ENCODE measurements around the gene CDC7. TPM values are rescaled to one million over a fixed set of nuclear protein-coding genes. Genes with fewer than 3 reads are reported as not detected.

Gene CDC7
- total RNA-seq, 1 experiment from 2014 or later = 24.5 TPM

DNA sequence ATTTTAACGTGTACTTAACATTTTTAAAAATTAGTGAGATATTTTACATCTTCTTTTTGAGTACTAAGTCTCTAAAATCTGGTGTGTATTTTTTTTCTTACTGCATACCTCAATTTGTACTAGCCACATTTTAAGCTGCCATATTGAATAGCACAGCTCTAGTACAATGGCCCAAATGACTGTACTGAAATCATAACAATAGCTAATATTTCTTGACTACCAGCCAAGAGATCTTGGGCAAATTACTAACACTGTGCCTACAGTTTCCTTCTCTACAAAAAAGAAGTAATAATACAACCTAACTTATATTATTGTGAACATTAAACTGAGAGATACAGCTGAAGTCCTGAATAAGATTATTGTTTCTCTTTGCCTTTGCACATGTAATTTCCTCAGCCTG lies 57.2 kb downstream of the CDC7 start:
- H3K36me3 ChIP-seq (ENCODE audit: control insufficient read depth in 1 of 2, insufficient read depth in 2 of 2, low read length in 2 of 2) = no peaks in the 10 kb centered on the region
- no peak for ATAC-seq
- H3K4me1 ChIP-seq (ENCODE audit: control insufficient read depth in 1 of 2, insufficient read depth in 2 of 2, low read length in 2 of 2) = peaks cover 0 to 19% of the 10 kb centered on the region in 2 experiments; a peak in 1 of 4 replicates
- no peaks in the 10 kb centered on the region for H3K9me3 ChIP-seq (ENCODE audit: control insufficient read depth in 1 of 2, insufficient read depth in 1 of 2, low read depth in 1 of 2, low read length in 2 of 2)
- BruUV-seq (replicated peaks) = no TSS peak
- H2AFZ ChIP-seq (ENCODE audit: low read depth, low read length, poor library complexity, severe bottlenecking) = no peak overlapping the region
- no peak for DNase-seq (ENCODE audit: low read depth, low spot score)
- H3K9me2 ChIP-seq (ENCODE audit: insufficient read depth) = no peaks in the 10 kb centered on the region
- CTCF ChIA-PET = no interaction called here
- intact Hi-C loops (cut with micrococcal nuclease) = no loop called here
- TF ChIP-seq, protein P1, sequence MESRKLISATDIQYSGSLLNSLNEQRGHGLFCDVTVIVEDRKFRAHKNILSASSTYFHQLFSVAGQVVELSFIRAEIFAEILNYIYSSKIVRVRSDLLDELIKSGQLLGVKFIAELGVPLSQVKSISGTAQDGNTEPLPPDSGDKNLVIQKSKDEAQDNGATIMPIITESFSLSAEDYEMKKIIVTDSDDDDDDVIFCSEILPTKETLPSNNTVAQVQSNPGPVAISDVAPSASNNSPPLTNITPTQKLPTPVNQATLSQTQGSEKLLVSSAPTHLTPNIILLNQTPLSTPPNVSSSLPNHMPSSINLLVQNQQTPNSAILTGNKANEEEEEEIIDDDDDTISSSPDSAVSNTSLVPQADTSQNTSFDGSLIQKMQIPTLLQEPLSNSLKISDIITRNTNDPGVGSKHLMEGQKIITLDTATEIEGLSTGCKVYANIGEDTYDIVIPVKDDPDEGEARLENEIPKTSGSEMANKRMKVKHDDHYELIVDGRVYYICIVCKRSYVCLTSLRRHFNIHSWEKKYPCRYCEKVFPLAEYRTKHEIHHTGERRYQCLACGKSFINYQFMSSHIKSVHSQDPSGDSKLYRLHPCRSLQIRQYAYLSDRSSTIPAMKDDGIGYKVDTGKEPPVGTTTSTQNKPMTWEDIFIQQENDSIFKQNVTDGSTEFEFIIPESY (IDR thresholded peaks at IDR 0.05; ENCODE audit: extremely low read depth, insufficient replicate concordance, low read length) = no peak
- TF ChIP-seq, protein P2, sequence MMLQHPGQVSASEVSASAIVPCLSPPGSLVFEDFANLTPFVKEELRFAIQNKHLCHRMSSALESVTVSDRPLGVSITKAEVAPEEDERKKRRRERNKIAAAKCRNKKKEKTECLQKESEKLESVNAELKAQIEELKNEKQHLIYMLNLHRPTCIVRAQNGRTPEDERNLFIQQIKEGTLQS (IDR thresholded peaks at IDR 0.05) = no peak
- TF ChIP-seq EZH2 (IDR thresholded peaks at IDR 0.05) = no peak
- no peak for TF ChIP-seq TCF7L2 (IDR thresholded peaks at IDR 0.05; ENCODE audit: borderline replicate concordance, extremely low read depth, insufficient read depth, insufficient read length)
- TF ChIP-seq YY1 (IDR thresholded peaks at IDR 0.05; ENCODE audit: extremely low read depth, insufficient replicate concordance, low read depth, low read length) = no peak
- no peak for TF ChIP-seq POLR2A (IDR thresholded peaks at IDR 0.05; ENCODE audit: borderline replicate concordance, extremely low read depth, insufficient read depth, insufficient read length)
- TF ChIP-seq CEBPB (IDR thresholded peaks at IDR 0.05; ENCODE audit: low read depth) = no peak
- POLR2A ChIA-PET = no interaction called here
- RAD21 ChIA-PET (ENCODE audit: low non-redundant PET in 1 of 2, low total read pairs in 2 of 2, uncharacterized antibody in 2 of 2, unreplicated experiment in 2 of 2) = no interaction called here
- H3K4me2 ChIP-seq (ENCODE audit: low read length) = no peak overlapping the region
- no peaks in the 10 kb centered on the region for H3K79me2 ChIP-seq (ENCODE audit: insufficient read depth, low read length)
- H3K4me3 ChIP-seq (replicated peaks in 1 of 2; ENCODE audit: low read depth in 1 of 2, low read length in 2 of 2) = no peak overlapping the region
- H3K9ac ChIP-seq (ENCODE audit: low read length) = no peak overlapping the region
- no peak overlapping the region for H3K27ac ChIP-seq (ENCODE audit: low read depth, low read length)
- no peaks in the 10 kb centered on the region for H4K20me1 ChIP-seq (ENCODE audit: insufficient read depth)
- no peaks in the 10 kb centered on the region for H3K27me3 ChIP-seq (ENCODE audit: insufficient read depth, low read length)

Measured in HCT116 (cell line).